Measurements from ENCODE around the gene LILRA2. TPM values are rescaled to one million over a fixed set of nuclear protein-coding genes. Genes with fewer than 3 reads are reported as not detected.

LILRA2 gene
- total RNA-seq, 1 experiment from 2014 or later = not detected

- DNase-seq = no peak
- peaks cover 87 to 92% of the 10 kb centered on the region in 2 experiments for H3K9me3 Mint-ChIP-seq
- WGBS (ENCODE audit: extremely low coverage, insufficient read length, low lambda C conversion rate) = no CpG with 5 or more reads among the region's 6 CpGs
- H2BK12ac ChIP-seq (ENCODE audit: insufficient read length, low read depth, low read length) = no peak overlapping the region
- H2BK5ac ChIP-seq (ENCODE audit: insufficient read length, low read length) = no peak overlapping the region
- H2AK5ac ChIP-seq (ENCODE audit: insufficient read length, low read length) = no peak overlapping the region
- H3K79me2 ChIP-seq (ENCODE audit: insufficient read depth, low read length) = no peaks in the 10 kb centered on the region
- H3K23me2 ChIP-seq (ENCODE audit: insufficient read length, low read depth, low read length, poor library complexity, severe bottlenecking) = no peaks in the 10 kb centered on the region
- peaks cover 81% of the 10 kb centered on the region for H3K9me3 ChIP-seq (ENCODE audit: control insufficient read depth, low read depth, low read length)
- no peak overlapping the region for H2BK120ac ChIP-seq (ENCODE audit: low read depth, low read length, poor library complexity, severe bottlenecking)
- no peak overlapping the region for H3K23ac ChIP-seq (ENCODE audit: insufficient read length, low read depth, low read length)
- H3K56ac ChIP-seq (ENCODE audit: insufficient read length, low read depth, low read length) = no peak overlapping the region
- H4K91ac ChIP-seq (ENCODE audit: insufficient read length, low read depth, low read length) = no peak overlapping the region
- no peaks in the 10 kb centered on the region for H4K20me1 ChIP-seq (ENCODE audit: control insufficient read depth, insufficient read depth, insufficient read length)
- H3K4me2 ChIP-seq (ENCODE audit: insufficient read depth, insufficient read length, low read length) = no peak overlapping the region
- no peaks in the 10 kb centered on the region for H3K4me1 ChIP-seq (ENCODE audit: insufficient read depth, low read length)
- H4K5ac ChIP-seq (ENCODE audit: insufficient read length, low read depth, low read length) = no peak overlapping the region
- no peak overlapping the region for H3K14ac ChIP-seq (ENCODE audit: insufficient read depth, low read length)
- TF ChIP-seq CTCF (conservative IDR thresholded peaks at IDR 0.05) = no peak
- no peak overlapping the region for H3K4me3 Mint-ChIP-seq
- no peak overlapping the region for H2AFZ ChIP-seq (ENCODE audit: low read length)
- no peaks in the 10 kb centered on the region for H3K4me1 Mint-ChIP-seq
- H3K18ac ChIP-seq (ENCODE audit: insufficient read length, low read depth, low read length) = no peak overlapping the region
- H3K27ac ChIP-seq (ENCODE audit: insufficient read length, low read depth, low read length) = no peak overlapping the region
- H3K9ac ChIP-seq (ENCODE audit: extremely low read depth, insufficient read length, low read length) = no peak overlapping the region
- no peak overlapping the region for H3T11ph ChIP-seq (ENCODE audit: low read length)
- peaks cover 11 to 30% (median 18%) of the 10 kb centered on the region in 3 experiments for H3K36me3 Mint-ChIP-seq (ENCODE audit: insufficient read depth in 1 of 3, low read depth in 3 of 3)
- no peak overlapping the region for H4K8ac ChIP-seq (replicated peaks; ENCODE audit: insufficient read length, low read depth, low read length)
- no peak overlapping the region for H2BK15ac ChIP-seq (ENCODE audit: low read depth, low read length)
- H3K27me3 ChIP-seq (ENCODE audit: insufficient read depth, low read length) = no peaks in the 10 kb centered on the region
- H3K27ac Mint-ChIP-seq = no peak overlapping the region
- H3K27me3 Mint-ChIP-seq (ENCODE audit: low read depth) = peaks cover 2% of the 10 kb centered on the region; the same call in 1 of the 2 replicates
- no peaks in the 10 kb centered on the region for H3K79me1 ChIP-seq (ENCODE audit: insufficient read depth, low read depth, low read length, poor library complexity, severe bottlenecking)
- H2BK20ac ChIP-seq (ENCODE audit: low read depth, low read length, poor library complexity, severe bottlenecking) = no peak overlapping the region
- H3K4ac ChIP-seq (ENCODE audit: low read depth, low read length) = no peak overlapping the region
These were observed 22.3 kb upstream of the LILRA2 start for GRCh38 chr19:54551293-54551692.
